OCI-M2 (cell line): ENCODE data around the gene ESRRB.

Source experiments
- DNase-seq: peaks from one replicate; lab custom pipeline; 2025; ENCODE audit not compliant: unreplicated experiment; lab: John Stamatoyannopoulos, UW

The ESRRB gene

GRCh38 chr14:76351941-76352340 lies 24.0 kb upstream of the ESRRB start:
- DNase-seq: no peak

- DNase-seq: no peak
Measured at GRCh38 chr14:76352639-76353281, 23.2 kb upstream of the ESRRB start.

GRCh38 chr14:76354310-76354709 lies 21.6 kb upstream of the ESRRB start:
- DNase-seq: no peak

GRCh38 chr14:76355771-76356170 lies 20.2 kb upstream of the ESRRB start:
- no peak for DNase-seq

DNA sequence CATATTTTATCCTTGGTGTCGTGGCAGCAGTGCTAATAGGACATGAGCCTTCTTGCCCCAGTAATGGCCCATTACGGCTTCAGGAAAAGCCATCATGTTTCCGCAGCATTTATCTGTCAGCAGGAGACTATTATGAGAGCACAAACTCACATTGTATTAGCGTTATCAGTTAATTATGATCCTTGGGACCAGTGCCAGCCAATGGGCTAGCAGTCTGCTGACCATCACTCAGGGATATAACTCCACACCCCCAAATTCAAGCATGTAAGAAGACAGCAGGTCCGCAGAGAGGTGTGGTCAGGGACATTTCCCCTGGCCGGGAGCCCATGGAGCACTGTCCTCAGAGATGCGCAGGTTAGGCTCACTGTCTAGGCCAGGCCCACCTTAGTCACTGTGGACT lies 4.9 kb upstream of the ESRRB start:
- no peak for DNase-seq

DNA sequence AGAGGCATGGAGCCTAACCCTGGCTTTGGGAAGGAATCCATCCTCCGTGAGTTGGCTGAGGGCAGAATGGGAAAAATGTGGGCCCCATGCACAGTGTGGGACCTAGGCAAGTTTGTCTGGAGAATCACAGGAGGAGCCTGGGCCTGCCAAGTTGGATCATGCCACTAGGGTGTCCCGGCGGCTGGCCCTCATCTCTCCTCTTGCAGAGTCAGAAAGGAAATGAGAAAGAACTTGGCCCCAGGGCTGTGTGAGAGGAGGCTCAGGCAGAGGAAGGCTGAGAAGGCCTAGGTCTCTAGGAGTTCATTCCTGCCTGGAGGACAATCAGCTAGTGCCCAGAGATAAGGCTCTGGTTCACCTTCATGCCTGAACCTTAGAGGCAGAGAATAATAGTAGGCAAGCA lies 2.5 kb upstream of the ESRRB start:
- DNase-seq: no peak

DNA sequence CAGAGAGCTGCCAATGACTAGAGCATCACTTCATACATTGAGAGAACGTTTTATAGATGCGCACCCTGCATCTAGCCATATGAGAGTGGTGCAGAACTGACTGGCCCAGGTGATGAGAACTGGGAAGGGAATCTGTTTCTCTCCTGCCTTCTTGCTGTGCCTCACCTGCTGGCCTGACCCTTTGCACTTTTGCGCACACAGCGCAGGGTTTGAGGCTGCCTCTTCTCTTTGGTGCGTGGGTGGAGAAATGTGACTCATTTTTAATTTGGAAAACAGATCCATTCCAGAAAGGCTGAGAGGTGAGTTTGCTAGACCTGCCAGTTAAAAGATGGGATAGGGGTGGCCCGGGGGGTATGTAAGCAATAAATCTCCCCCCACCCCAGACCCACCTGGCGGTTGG lies 453 bp upstream of the ESRRB start:
- no peak for DNase-seq

GRCh38 chr14:76376409-76376877 lies 506 bp downstream of the ESRRB start:
- DNase-seq: no peak

DNA sequence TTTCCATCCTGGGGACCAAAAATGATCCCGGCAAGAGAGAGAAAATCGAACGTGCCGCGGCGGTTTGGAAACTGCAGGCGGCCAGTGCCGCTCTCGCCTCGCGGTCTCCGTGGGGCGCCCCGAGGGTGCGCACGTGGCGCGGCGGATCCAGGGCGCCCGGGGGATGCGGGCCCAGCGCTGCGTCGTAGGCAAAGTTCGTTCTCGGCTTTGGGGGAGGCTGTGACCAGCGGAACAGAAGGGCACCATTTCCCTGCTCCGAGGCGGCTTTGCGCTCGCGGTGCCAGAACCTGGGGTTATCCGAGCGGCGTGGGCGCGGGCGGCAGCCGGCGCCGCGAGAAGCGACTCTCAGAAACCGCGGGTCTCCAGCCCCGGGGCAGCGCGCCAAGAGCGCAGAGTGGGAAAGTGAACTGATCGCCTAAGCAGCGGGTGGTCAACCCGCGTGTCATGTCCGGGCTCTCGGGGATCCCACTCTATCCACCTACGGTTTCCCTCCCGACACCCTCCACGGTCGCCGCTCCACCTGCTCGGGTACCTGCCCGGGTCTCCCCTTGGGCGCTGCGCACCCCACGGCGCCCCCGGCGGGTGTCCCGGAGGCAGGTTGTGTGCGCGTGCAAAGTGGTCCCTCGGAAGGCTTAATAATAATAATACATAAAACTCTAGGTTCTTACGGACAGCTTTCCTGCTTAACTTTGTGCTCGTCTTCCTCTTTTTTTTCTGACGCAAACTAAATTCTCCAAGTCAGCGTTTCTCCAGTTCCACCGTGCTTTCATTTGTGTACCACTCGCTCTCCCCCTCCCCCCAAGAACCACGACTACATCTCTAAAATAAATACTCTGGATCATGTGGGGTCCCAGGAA lies 1.2 kb downstream of the ESRRB start:
- DNase-seq: no peak

GRCh38 chr14:76377735-76378074 lies 1.8 kb downstream of the ESRRB start:
- no peak for DNase-seq

DNA sequence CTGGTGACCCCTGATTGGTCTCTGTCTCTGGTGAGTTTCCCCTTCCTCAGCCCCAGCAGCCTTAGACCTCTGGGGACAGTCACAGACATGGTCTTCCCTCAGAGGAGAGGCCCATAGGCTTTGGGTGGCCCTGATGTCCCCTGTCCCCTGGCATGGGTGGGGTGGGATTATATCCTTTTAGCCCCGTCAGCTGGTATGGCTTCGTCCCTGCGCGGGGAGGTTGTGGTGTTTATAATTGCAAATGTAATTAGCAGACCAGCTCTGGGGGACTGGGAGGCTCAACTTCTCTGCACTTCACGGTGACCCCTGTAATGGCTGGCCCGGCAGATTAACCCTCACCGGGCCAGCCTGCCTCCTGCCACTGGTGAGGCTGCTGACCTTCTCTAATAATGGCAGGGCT lies 5.1 kb downstream of the ESRRB start:
- DNase-seq: no peak

- no peak for DNase-seq
Measured at GRCh38 chr14:76381817-76382494, 6.0 kb downstream of the ESRRB start.

GRCh38 chr14:76382495-76382832 lies 6.5 kb downstream of the ESRRB start:
- no peak for DNase-seq

- DNase-seq: no peak
Measured at GRCh38 chr14:76385435-76385834, 9.5 kb downstream of the ESRRB start.

DNA sequence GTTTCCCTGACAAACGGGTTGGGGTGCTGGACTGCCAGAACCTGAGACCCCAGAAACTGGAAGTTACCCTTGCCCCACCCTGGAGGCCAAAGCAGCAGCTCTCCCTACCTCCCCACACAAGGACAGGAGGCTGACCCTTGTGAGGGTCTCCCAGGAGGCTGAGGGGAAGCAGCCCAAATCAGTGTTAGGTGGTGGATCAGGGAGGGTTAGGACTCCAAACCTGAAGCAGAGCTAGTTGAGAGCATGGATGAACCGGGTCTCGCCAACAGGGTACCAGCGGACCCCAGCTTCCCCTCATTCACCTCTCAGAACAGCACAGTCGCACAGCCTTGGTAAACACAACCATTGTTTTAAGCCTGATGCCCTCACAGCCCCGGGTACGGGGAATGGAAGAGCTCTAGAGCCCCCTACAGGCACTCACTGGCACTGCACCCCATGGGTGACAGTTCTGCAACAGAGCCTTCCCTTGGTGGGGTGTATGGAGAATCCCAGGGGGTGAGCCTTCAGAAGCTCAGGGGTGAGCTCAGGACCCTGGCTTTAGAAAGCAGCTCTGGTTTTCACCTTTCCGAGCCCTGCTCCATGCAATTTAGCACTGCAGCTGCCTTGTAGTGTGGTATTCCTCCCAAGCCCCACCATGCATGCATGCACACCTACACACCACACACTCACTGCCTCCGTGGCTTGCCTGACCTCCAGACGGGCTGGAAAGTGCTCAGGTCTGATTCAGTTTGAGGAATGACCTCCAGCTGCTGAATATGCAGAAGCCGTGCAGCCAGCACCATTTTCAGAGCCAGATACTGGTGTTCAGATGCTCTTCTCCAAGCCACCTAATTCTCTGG lies 11.2 kb downstream of the ESRRB start:
- peak; percentile 8 for DNase-seq

DNA sequence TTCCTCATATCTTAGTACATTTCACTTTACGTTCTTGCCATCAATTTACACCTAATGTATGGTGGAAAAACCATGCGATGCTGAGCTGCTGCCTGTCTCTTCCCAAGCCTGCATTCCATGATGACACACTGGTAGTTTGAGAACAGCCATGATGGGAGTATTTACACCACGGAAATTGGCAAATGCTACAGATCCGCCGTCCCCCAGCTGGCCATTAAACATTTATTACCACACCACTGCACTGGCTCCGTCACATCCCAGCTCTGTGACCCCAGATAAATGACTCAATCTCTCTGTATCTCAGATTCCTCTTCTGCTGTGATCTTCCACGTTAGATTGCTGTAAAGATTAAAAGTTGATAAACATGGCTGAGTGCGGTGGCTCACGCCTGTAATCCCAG lies 13.9 kb downstream of the ESRRB start:
- DNase-seq: no peak

GRCh38 chr14:76390621-76391020 lies 14.7 kb downstream of the ESRRB start:
- DNase-seq: no peak

DNA sequence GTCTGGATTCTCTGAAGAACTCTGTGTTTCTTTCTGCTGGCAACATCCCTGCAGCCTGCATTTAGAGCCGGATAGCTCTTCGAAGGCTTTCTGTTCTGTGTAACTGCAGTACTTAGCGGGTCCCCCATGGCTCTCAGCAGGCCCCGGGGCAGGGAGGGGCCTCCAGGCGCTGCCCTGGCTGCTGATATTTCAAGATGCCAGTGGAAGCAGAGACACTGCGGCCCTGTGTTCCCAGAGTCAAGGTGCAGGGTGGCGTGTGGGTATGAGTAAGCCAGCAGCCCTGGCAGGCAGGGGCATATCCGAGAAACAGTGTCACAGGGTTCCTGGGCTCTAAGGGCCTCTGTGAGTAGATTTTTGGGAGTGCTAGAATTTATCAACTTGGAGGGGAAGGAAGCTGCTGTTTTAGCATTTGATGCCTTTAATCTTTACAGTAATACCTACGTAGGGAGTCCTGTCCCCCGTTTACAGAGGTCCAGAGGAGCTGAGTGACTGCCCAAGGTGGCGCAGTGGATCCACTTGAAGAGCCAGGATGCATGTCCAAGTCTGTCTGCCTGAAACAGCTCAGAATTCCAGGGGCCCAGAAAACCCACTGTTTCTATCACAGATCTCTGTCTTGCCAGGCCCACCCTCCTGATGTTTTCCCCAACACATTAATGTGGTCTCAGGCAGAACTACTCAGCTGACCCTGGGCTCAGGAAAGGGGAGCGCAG lies 16.2 kb downstream of the ESRRB start:
- DNase-seq: no peak

DNA sequence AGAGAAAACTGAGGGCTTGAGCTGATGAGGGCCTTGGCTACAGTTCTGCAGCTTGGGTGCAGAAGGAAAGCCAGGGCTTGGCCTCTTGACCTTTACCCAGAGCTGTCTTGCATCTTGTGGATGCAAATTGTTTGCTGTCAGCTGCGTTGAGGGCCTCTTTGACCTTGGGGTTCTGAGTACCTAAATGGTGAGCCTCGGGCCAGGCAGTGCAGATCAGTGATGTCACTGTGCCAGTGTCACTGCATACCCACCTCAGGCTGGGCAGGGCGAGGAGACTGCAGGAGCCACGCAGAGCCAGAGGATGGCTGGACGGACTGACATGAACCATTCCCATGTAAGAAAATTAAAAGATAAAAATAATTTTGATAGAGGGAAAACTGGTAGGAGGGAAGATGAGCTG lies 18.6 kb downstream of the ESRRB start:
- DNase-seq: no peak

- no peak for DNase-seq
Measured at GRCh38 chr14:76395161-76395560, 19.2 kb downstream of the ESRRB start.

DNA sequence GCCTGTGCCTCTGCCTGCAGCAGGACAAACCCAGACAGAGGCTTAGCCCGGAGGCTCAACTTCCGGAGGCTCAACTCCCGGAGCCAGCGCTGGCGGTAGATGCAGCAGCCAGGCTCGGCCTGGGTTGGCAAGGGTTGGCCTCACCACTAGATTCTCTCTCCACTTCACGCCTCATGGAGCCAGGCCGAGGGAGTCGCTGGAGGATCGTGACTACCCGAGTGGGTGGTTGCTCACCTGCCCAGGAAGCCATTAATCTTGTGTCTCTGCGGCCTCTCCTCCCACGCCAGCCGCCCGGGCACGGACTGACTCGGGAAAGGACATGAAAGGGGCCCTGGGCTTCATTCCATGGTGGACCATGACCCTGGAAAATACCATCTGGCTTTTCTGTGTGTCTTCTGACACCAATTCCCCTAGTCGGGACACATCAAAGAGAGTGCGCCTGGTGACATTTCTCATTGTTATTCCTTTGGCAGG lies 20.8 kb downstream of the ESRRB start:
- DNase-seq: no peak
